Peyer's patch (tissue), 4 donors: Measurements from ENCODE around the gene CDH23. TPM values are rescaled to one million over a fixed set of nuclear protein-coding genes. Genes with fewer than 3 reads are reported as not detected.

ENCODE experiments used
- DNase-seq, 3 donors: peaks; one replicate each; pipeline ENCODE4 v3.0.0-alpha.2; 2017 to 2019
- H3K27ac ChIP-seq, 4 donors: fragments of 200-600 bp; sonication (generic); one replicate each; pipeline ENCODE4 v1.5.1; 2016 to 2019
- H3K27me3 ChIP-seq, 2 donors: fragments of 200-600 bp; sonication (generic); one replicate each; pipeline ENCODE4 v1.5.1; 2019
- H3K36me3 ChIP-seq, 3 donors: fragments of 200-600 bp; sonication (generic); one replicate each; pipeline ENCODE4 v1.5.1; 2016 to 2019
- H3K4me1 ChIP-seq, 4 donors: fragments of 200-600 bp; sonication (generic); one replicate each; pipeline ENCODE4 v1.5.1; 2016 to 2019
- H3K4me3 ChIP-seq, 4 donors: fragments of 200-600 bp; sonication (generic); 1 replicate in 3 of 4; 2 replicates in 1 of 4; pipeline ENCODE4 v1.5.1; 2016 to 2019; ENCODE audit warnings: mild to moderate bottlenecking in 1 of 4
- H3K9me3 ChIP-seq, 4 donors: fragments of 200-600 bp; sonication (generic); one replicate each; pipeline ENCODE4 v1.5.1; 2016 to 2019; ENCODE audit warnings: mild to moderate bottlenecking in 1 of 4
- CTCF ChIP-seq, 6 experiments: fragments of 450-650 bp in 4 of 6; fragments of 200-600 bp in 2 of 6; sonication (generic) in 1 of 6; IDR thresholded peaks; one replicate each; pipeline ENCODE4 v1.5.1; 2017 to 2019; ENCODE audit warnings: antibody characterized with exemption in 6 of 6, mild to moderate bottlenecking in 3 of 6, moderate library complexity in 1 of 6
- POLR2A ChIP-seq, 2 donors: fragments of 450-650 bp; IDR thresholded peaks; one replicate each; pipeline ENCODE4 v1.5.1; 2017; ENCODE audit warnings: antibody characterized with exemption in 2 of 2, mild to moderate bottlenecking in 2 of 2, moderate library complexity in 2 of 2
- total RNA-seq, 4 donors: library from RNA; depleted of rRNA; stranded (reverse); fragments of >200 nt; gene quantifications; one replicate each; pipeline ENCODE4 v1.1.0, GENCODE V29; 2016

The CDH23 gene
- total RNA-seq, 4 donors from 2014 or later: 3.2 to 9.9 (median 5.4) TPM

- no peaks in the 10 kb centered on the region for H3K36me3 ChIP-seq
- no peaks in the 10 kb centered on the region for H3K9me3 ChIP-seq
- peak in 1 of 3 donors; percentile 14 for DNase-seq
- TF ChIP-seq POLR2A (IDR thresholded peaks at IDR 0.05) (no peak), CTCF (IDR thresholded peaks at IDR 0.05) (no peak)
- no peak overlapping the region for H3K27ac ChIP-seq
- peaks cover 0 to 27% (median 23%) of the 10 kb centered on the region in 4 donors for H3K4me1 ChIP-seq
- no peak overlapping the region for H3K4me3 ChIP-seq
- H3K27me3 ChIP-seq: no peaks in the 10 kb centered on the region
Measured at GRCh38 chr10:71777213-71777985, 380.7 kb downstream of the CDH23 start.

- no peak for DNase-seq
- no peaks in the 10 kb centered on the region for H3K36me3 ChIP-seq
Measured at GRCh38 chr10:71778071-71778825, 381.5 kb downstream of the CDH23 start.

GRCh38 chr10:71779641-71780040 lies 382.9 kb downstream of the CDH23 start:
- H3K27ac ChIP-seq: no peak overlapping the region
- H3K9me3 ChIP-seq: no peaks in the 10 kb centered on the region
- no peak for DNase-seq
- no peaks in the 10 kb centered on the region for H3K27me3 ChIP-seq
- no peak overlapping the region for H3K4me3 ChIP-seq
- TF ChIP-seq POLR2A (IDR thresholded peaks at IDR 0.05) (no peak), CTCF (IDR thresholded peaks at IDR 0.05) (no peak)
- no peaks in the 10 kb centered on the region for H3K36me3 ChIP-seq
- H3K4me1 ChIP-seq: peaks cover 0 to 23% (median 13%) of the 10 kb centered on the region in 4 donors

More at GRCh38 chr10:71778071-71778825, 381.5 kb downstream of the CDH23 start:
- H3K4me3 ChIP-seq: no peak overlapping the region
- H3K4me1 ChIP-seq: peaks cover 0 to 27% (median 19%) of the 10 kb centered on the region in 4 donors
- no peaks in the 10 kb centered on the region for H3K27me3 ChIP-seq
- H3K27ac ChIP-seq: no peak overlapping the region
- H3K9me3 ChIP-seq: no peaks in the 10 kb centered on the region
- TF ChIP-seq CTCF (IDR thresholded peaks at IDR 0.05): no peak
- no peak for TF ChIP-seq POLR2A (IDR thresholded peaks at IDR 0.05)

GRCh38 chr10:71780156-71780555 lies 383.4 kb downstream of the CDH23 start:
- no peak for TF ChIP-seq CTCF (IDR thresholded peaks at IDR 0.05)
- no peak for TF ChIP-seq POLR2A (IDR thresholded peaks at IDR 0.05)
- Histone ChIP-seq H3K4me1 (peaks cover 0 to 18% (median 9%) of the 10 kb centered on the region in 4 donors), H3K27me3 (no peaks in the 10 kb centered on the region), H3K36me3 (no peaks in the 10 kb centered on the region), H3K9me3 (no peaks in the 10 kb centered on the region), H3K27ac (no peak overlapping the region), H3K4me3 (no peak overlapping the region)
- no peak for DNase-seq

GRCh38 chr10:71780719-71781118 lies 384.0 kb downstream of the CDH23 start:
- TF ChIP-seq CTCF (IDR thresholded peaks at IDR 0.05): no peak
- TF ChIP-seq POLR2A (IDR thresholded peaks at IDR 0.05): no peak
- H3K4me3 ChIP-seq: no peak overlapping the region
- H3K27ac ChIP-seq: no peak overlapping the region
- no peaks in the 10 kb centered on the region for H3K36me3 ChIP-seq
- no peaks in the 10 kb centered on the region for H3K9me3 ChIP-seq
- no peak for DNase-seq
- H3K4me1 ChIP-seq: peaks cover 0 to 12% (median 4%) of the 10 kb centered on the region in 4 donors
- no peaks in the 10 kb centered on the region for H3K27me3 ChIP-seq
